GM21529 (cell line): ENCODE data around the gene CCDC8.
"Not testable (repeated sequence)": the region's sequence is repeated elsewhere in the genome, so short reads cannot be mapped to it uniquely, and the experiment has no call there.

Experiments used
- ATAC-seq: cut with Tn5 transposase; IDR thresholded peaks from one replicate; pipeline ENCODE4 v1.9.1; 2021; ENCODE audit not compliant: unreplicated experiment

Gene CCDC8

DNA sequence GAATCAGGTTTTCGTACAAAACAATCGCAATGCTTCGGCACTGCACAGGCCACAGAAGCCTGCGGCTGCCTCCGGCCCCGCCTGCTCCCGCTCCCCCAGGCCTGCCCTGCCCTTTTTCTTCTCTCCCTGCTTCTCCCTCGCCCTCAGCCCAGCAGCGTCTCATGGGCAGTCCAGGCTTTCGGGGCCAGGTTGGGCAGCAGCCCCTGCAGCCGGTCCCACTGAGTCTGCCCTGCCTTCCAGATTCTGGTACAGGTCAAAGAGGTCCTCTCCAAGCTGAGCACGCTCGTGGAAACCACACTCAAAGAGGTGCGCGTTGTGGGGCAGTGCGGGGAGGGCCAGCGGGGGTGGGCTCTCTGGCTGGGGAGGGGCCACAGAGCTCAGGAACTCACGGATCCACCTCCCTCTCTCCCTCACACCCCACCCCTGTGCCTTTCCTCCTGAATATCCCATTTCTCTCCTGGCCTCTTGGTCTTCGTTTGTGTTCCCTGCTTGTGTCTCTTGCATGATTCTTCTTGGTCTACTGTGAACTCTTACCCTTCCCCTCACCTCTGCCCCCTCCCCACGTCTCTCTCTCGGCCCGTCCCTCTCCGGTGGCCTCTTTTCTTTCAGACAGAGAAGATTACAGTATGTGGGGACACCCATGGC, 30.1 kb downstream of the CCDC8 start:
- ATAC-seq: no peak

- no peak for ATAC-seq
Observed at GRCh38 chr19:46381756-46382345, 31.5 kb downstream of the CCDC8 start.

GRCh38 chr19:46381346-46381745, 32.0 kb downstream of the CCDC8 start:
- ATAC-seq: no peak

DNA sequence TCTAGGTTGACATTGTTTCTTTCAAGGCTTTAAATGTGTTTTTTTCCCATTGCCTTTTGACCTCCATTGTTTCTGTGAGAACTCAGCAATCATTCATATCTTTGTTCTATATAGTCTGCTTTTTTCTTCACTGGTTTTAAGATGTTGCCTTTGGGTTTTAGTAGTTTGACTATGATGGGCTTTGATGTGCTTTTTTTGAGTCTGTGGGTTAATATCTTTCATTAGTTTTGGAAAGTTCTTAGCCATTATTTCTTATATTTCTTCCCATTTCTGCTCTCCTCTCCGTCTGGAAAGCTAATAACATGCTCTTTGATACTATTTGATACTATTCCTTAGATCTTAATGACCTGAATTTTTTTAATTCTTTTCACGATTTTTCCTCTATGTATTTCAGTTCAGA, 32.7 kb downstream of the CCDC8 start:
- no peak for ATAC-seq

DNA sequence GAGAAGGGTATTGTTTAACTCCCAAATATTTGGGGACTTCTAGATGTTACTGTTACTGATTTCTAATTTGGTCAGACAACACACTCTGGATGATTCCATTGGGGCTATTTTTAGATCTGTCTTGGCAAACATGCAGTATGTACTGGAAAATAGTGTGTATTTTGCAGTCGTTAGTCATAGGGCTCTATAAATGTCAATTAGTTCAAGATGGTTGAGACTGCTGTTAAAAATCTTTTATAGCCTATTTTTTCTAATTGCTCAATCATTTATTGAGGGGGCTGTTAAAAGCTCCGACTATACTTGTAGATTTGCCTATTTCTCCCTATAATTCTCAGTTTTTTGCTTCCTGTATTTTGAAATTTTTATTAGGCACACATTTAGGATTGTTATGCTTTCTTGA, 35.1 kb downstream of the CCDC8 start:
- ATAC-seq: no peak

DNA sequence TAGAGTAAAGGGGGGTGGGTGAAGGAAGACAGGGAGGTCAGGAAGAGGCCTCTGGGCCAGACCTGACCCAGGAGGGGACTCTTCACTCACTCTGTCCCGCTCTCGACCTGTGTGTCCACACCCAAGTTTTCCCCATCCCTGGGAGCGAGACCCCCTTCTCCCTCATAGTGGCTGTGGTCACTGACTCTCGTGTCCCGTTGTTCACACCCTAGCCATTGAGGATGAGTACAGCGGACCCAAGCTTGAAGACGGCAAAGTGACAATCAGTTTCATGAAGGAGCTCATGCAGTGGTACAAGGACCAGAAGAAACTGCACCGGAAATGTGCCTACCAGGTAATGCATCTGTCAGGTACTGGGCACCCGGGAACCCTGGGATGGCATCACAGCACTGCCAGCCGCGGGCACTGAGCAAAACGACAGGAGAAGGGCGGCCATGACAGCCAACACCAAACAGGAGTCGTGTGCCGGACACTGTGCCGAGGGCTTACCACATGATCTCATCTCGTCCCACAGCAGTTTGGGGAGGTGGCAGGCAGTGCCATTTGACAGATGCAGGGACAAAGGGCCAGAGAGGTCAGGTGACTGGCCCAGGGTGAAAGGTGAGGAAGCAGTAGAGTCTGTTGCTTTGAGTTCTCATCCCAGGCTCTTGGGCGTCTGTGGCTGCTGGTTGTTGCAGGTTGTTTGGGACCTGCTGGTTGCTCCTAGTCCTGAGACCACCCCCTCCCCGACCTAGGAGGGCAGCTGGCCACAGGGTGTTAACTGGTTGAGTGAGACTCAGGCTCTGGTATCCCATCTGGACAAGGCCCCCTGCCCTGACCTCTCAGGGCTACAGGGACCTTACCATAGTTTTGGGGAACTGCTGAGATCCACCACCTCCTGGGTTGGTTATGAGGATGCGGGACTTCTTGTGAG, 36.9 kb downstream of the CCDC8 start:
- ATAC-seq: no peak

DNA sequence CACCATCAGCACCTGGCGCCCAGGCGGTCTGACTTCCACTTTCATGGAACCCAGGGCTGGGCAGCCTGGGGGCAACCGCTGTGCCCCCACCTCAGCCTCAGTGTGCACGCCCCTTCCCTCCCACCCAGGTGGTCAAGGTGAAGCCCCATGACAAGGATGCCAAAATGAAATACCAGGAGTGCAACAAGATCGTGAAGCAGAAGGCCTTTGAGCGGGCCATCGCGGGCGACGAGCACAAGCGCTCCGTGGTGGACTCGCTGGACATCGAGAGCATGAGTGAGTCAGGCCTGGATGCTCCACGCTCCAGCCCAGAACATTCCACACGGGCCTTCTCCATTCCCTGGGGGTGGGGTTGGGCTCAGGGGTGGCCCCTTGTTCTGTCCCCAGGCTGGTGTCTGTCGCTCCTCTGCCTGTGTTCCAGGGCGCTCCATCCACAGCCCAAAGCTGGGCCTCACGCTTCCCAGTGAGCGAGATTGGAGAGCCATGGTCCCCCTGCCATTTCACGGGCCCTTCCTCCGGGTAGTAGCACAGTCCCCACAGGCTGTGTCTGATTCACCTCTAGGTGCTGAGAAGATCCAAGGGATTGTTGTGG, 37.8 kb downstream of the CCDC8 start:
- not testable (repeated sequence) for ATAC-seq

GRCh38 chr19:46374536-46375475, 38.6 kb downstream of the CCDC8 start:
- ATAC-seq: no peak

GRCh38 chr19:46373491-46374359, 39.6 kb downstream of the CCDC8 start:
- ATAC-seq: no peak

DNA sequence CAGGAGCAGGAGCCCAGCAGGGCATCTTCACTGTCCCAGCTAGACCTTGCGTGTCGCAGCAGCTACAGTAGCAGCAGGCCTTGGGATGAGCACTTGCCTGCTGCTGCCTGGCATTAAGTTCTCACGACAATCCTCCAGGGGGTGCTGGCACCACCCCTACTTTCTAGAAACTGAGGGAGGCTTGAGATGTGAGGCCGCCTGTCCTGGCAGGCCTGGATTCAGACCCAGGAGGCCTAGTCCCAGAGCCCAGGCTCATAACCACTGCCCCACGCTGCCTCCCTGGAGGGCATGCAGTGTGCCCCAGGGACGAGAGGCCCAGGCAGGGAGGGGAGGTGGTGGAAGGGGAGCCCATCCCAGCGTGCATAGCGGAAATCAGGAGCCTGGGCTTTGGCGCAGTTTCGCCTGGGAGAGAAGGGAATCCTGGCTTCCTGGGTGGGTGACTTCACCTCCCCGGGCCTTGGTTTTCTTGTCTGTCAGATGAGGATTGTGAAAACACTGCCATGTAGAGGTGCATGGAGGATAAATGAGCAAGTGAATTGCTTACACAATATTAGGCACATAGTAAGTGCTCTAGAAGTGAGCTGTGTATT, 40.4 kb downstream of the CCDC8 start:
- ATAC-seq: no peak

- no peak for ATAC-seq
Observed at GRCh38 chr19:46371371-46371901, 41.9 kb downstream of the CCDC8 start.

- ATAC-seq: no peak
Observed at GRCh38 chr19:46369817-46370216, 43.5 kb downstream of the CCDC8 start.

DNA sequence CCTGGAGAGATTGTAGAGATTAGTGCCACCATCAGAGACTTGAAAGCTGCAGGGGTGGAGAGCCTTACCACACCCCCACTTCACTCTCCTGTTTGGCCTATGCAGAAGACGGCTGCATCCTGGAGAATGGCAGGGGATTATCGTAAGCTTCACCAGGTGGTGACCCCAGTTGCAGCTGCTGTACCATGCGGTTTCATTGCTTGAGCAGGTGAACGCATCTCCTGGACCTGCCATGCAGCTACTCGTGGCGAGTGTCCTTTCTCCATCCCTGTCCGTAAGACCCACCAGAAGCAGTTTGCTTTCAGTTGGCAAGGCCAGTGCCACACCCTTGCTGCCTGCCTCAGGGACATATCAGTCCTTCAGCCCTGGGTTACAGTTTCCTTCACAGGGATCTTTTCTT, 45.2 kb downstream of the CCDC8 start:
- ATAC-seq: no peak

GRCh38 chr19:46367426-46367825, 45.9 kb downstream of the CCDC8 start:
- no peak for ATAC-seq

DNA sequence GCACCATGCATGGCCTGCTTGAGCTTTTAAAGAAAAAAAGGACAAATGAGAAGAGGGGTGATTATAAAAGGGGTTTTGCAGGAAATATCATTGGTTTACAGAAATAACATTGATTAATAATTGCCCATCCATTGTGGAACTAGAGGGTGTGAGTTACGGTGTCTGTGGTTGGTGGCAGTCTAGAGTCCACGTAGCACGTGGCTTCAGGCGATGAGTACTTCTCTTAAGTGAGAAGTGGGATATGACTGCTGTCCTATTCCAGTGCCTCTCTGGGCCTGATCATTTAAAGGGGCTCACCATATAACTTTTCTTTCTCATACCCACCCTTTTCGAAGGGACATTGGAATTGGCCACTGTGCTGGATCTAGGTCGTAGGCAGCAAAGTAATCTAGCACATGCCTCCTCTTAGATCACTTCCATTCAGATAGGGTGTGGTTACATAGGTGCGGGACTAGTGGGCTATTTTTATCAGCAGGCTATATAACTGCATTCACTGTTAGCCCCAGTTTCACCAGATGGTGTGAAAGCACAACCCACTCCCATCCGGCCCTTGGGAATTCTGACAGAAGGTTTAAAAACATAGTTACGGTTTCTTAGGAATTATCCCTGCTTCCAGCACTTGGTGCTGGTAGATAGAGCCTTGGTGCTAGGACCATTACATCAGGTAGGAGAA, 46.6 kb downstream of the CCDC8 start:
- ATAC-seq: no peak

DNA sequence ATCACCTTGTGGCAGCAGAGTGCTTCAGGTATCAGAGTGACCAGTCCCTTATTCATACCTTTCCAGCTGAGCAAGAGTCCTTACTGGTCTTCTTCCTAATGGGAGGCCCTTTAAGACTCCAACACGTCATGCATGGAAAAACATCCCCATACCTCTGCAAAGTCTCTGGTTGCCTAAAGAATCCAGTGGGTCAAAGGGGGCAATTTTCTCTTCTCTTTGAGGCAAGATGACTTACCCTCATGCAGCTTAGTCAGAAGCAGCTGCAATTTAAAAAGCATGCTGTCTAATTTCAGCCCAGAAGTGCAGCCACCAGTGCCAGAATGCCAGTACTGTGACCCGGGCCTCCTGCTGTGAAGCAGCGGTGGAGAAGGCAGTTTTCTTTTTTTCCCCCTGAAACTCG, 47.8 kb downstream of the CCDC8 start:
- ATAC-seq: no peak

- ATAC-seq: no peak
Observed at GRCh38 chr19:46364359-46364758, 49.0 kb downstream of the CCDC8 start.

DNA sequence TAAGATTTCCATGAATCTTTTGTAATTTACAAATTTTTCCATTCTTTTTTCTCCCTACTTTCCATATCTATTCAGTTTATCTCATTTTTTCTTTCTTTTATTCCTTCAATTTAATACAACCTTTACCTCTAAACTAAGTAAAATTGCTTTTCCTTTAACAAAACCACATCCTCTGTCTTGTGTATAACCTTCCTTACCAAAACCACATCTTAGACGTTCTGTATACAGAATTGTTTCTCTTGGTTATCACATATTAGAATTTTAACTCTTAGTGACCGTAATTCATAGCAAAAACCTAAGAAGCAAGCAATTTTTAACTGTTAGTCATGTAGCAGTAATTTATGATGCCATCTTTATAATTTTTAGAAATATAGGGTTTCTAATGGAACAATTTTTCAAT, 51.4 kb downstream of the CCDC8 start:
- ATAC-seq: no peak
